H9 (cell line): Measurements from ENCODE around the gene SIX1. TPM values are rescaled to one million over a fixed set of nuclear protein-coding genes. Genes with fewer than 3 reads are reported as not detected.

Experiments used
- DNase-seq: peaks from one replicate; pipeline ENCODE4 v3.0.0-alpha.2; 2017
- H2AFZ ChIP-seq: one replicate; pipeline ENCODE4 v1.6.1; 2013; ENCODE audit warnings: mild to moderate bottlenecking, low read length, control low read depth, moderate library complexity
- H2AK5ac ChIP-seq: 2 replicates; pipeline ENCODE4 v1.6.1; 2013; ENCODE audit warnings: low read length, control low read depth, mixed read lengths; ENCODE audit not compliant: insufficient read length
- H2BK120ac ChIP-seq: one replicate; pipeline ENCODE4 v1.6.1; 2013; ENCODE audit warnings: low read depth, mild to moderate bottlenecking, low read length, control low read depth, inconsistent platforms; ENCODE audit not compliant: poor library complexity, severe bottlenecking
- H2BK12ac ChIP-seq: 2 replicates; pipeline ENCODE4 v1.6.1; 2013; ENCODE audit warnings: low read length, control low read depth, mixed read lengths, low read depth; ENCODE audit not compliant: insufficient read length
- H2BK15ac ChIP-seq: 2 replicates; pipeline ENCODE4 v1.6.1; 2013; ENCODE audit warnings: low read depth, low read length, control low read depth
- H2BK20ac ChIP-seq: one replicate; pipeline ENCODE4 v1.6.1; 2013; ENCODE audit warnings: low read depth, mild to moderate bottlenecking, low read length, control low read depth, inconsistent platforms; ENCODE audit not compliant: poor library complexity, severe bottlenecking
- H2BK5ac ChIP-seq: 2 replicates; pipeline ENCODE4 v1.6.1; 2013; ENCODE audit warnings: low read length, control low read depth, mixed read lengths; ENCODE audit not compliant: insufficient read length
- H3K14ac ChIP-seq: 2 replicates; pipeline ENCODE4 v1.6.1; 2013; ENCODE audit warnings: low read length, control low read depth; ENCODE audit not compliant: insufficient read depth
- H3K18ac ChIP-seq: 2 replicates; pipeline ENCODE4 v1.6.1; 2013; ENCODE audit warnings: low read depth, mild to moderate bottlenecking, mixed read lengths, low read length, control low read depth; ENCODE audit not compliant: insufficient read length
- H3K23ac ChIP-seq: 2 replicates; pipeline ENCODE4 v1.6.1; 2013; ENCODE audit warnings: low read length, control low read depth, mixed read lengths, low read depth; ENCODE audit not compliant: insufficient read length
- H3K23me2 ChIP-seq: 2 replicates; pipeline ENCODE4 v1.6.1; 2013; ENCODE audit warnings: low read depth, mild to moderate bottlenecking, mixed read lengths, low read length, control low read depth; ENCODE audit not compliant: insufficient read length, poor library complexity, severe bottlenecking
- H3K27ac ChIP-seq: 2 replicates; pipeline ENCODE4 v1.5.1; 2013; ENCODE audit warnings: low read length, control low read depth, mixed read lengths, low read depth; ENCODE audit not compliant: insufficient read length
- H3K27me3 ChIP-seq: 2 replicates; pipeline ENCODE4 v1.6.1; 2013; ENCODE audit warnings: low read length, control low read depth, inconsistent platforms; ENCODE audit not compliant: insufficient read depth
- H3K4ac ChIP-seq: 2 replicates; pipeline ENCODE4 v1.6.1; 2013; ENCODE audit warnings: low read depth, mild to moderate bottlenecking, control low read depth, inconsistent platforms, low read length, moderate library complexity
- H3K4me1 ChIP-seq: 2 replicates; pipeline ENCODE4 v1.6.1; 2013; ENCODE audit warnings: low read length, control low read depth, inconsistent platforms; ENCODE audit not compliant: insufficient read depth
- H3K4me2 ChIP-seq: 2 replicates; pipeline ENCODE4 v1.6.1; 2013; ENCODE audit warnings: low read length, control low read depth, mixed read lengths; ENCODE audit not compliant: insufficient read length, insufficient read depth
- H3K56ac ChIP-seq: 2 replicates; pipeline ENCODE4 v1.6.1; 2013; ENCODE audit warnings: low read depth, mild to moderate bottlenecking, mixed read lengths, low read length, control low read depth; ENCODE audit not compliant: insufficient read length
- H3K79me1 ChIP-seq: 2 replicates; pipeline ENCODE4 v1.6.1; 2013; ENCODE audit warnings: low read depth, mild to moderate bottlenecking, moderate library complexity, low read length, control low read depth, inconsistent platforms; ENCODE audit not compliant: insufficient read depth, poor library complexity, severe bottlenecking
- H3K79me2 ChIP-seq: 2 replicates; pipeline ENCODE4 v1.6.1; 2013; ENCODE audit warnings: low read length, control low read depth, inconsistent platforms; ENCODE audit not compliant: insufficient read depth
- H3K9ac ChIP-seq: 2 replicates; pipeline ENCODE4 v1.6.1; 2013; ENCODE audit warnings: low read length, control low read depth, mixed read lengths; ENCODE audit not compliant: insufficient read length; ENCODE audit errors: extremely low read depth
- H3K9me3 ChIP-seq: one replicate; pipeline ENCODE4 v1.6.1; 2013; ENCODE audit warnings: low read depth, low read length, inconsistent platforms; ENCODE audit not compliant: control insufficient read depth
- H3T11ph ChIP-seq: one replicate; pipeline ENCODE4 v1.6.1; 2013; ENCODE audit warnings: mild to moderate bottlenecking, low read length, control low read depth, inconsistent platforms
- H4K20me1 ChIP-seq: one replicate; pipeline ENCODE4 v1.6.1; 2013; ENCODE audit not compliant: control insufficient read depth, insufficient read length, insufficient read depth
- H4K5ac ChIP-seq: 2 replicates; pipeline ENCODE4 v1.6.1; 2013; ENCODE audit warnings: low read depth, mild to moderate bottlenecking, mixed read lengths, low read length, control low read depth; ENCODE audit not compliant: insufficient read length
- H4K8ac ChIP-seq: replicated peaks from 2 replicates; pipeline ENCODE4 v1.6.1; 2013; ENCODE audit warnings: low read length, control low read depth, mixed read lengths, low read depth; ENCODE audit not compliant: insufficient read length
- H4K91ac ChIP-seq: 2 replicates; pipeline ENCODE4 v1.6.1; 2013; ENCODE audit warnings: low read depth, mild to moderate bottlenecking, moderate library complexity, mixed read lengths, low read length, control low read depth; ENCODE audit not compliant: insufficient read length
- H3K27ac Mint-ChIP-seq, 3 experiments: 2 replicates in 2 of 3; 3 replicates in 1 of 3; pipeline ENCODE4 v1.8.0; 2020 to 2021; ENCODE audit warnings: mixed read lengths in 3 of 3, mild to moderate bottlenecking in 1 of 3, moderate library complexity in 1 of 3
- H3K27me3 Mint-ChIP-seq: 2 replicates; pipeline ENCODE4 v1.8.0; 2021; ENCODE audit warnings: low read depth, mild to moderate bottlenecking, moderate library complexity, mixed read lengths
- H3K36me3 Mint-ChIP-seq, 3 experiments: 2 replicates in 2 of 3; 3 replicates in 1 of 3; pipeline ENCODE4 v1.8.0; 2020 to 2021; ENCODE audit warnings: low read depth in 3 of 3, mixed read lengths in 3 of 3; ENCODE audit not compliant: insufficient read depth in 1 of 3
- H3K4me1 Mint-ChIP-seq, 2 experiments: 2 replicates each; pipeline ENCODE4 v1.8.0; 2020; ENCODE audit warnings: mixed read lengths in 2 of 2
- H3K4me3 Mint-ChIP-seq, 2 experiments: 2 replicates in 1 of 2; 3 replicates in 1 of 2; pipeline ENCODE4 v1.8.0; 2020 to 2021; ENCODE audit warnings: mild to moderate bottlenecking in 2 of 2, mixed read lengths in 2 of 2, moderate library complexity in 1 of 2
- H3K9me3 Mint-ChIP-seq, 2 experiments: 2 replicates in 1 of 2; 3 replicates in 1 of 2; pipeline ENCODE4 v1.8.0; 2020; ENCODE audit warnings: mild to moderate bottlenecking in 2 of 2, mixed read lengths in 2 of 2, moderate library complexity in 1 of 2
- CTCF ChIP-seq: fragments of 200-600 bp; sonication (generic); conservative IDR thresholded peaks from 3 replicates; pipeline ENCODE4 v1.8.0; 2021; ENCODE audit warnings: antibody characterized with exemption, mild to moderate bottlenecking
- total RNA-seq: library from RNA; stranded (reverse); gene quantifications from 2 replicates; pipeline ENCODE4 v1.2.1, GENCODE V29; 2021

SIX1 gene
- total RNA-seq, 1 experiment from 2014 or later, result 0.17 TPM

DNA sequence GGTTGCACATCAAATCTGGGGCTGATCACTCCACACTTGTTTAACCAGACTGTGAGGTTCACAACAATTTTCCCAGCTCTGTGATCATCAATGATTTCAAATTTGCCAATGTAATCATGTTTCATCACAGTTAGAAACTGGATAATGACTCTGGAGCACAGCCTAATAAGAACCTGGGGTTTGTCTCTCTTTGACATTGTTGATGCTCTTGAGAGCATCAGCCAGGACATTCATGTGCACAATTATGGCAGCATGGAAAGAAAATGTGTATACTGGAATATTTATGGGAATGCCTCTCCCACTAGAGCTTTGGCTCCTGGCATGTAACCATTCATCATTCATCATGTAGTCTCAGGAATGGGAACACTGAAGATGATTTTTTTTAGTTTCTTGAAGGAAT lies 47.0 kb downstream of the SIX1 start:
- H3K4me2 ChIP-seq, result no peak overlapping the region
- Mint-ChIP-seq H3K36me3 (peaks cover 0 to 4% (median 4%) of the 10 kb centered on the region in 3 experiments; a peak in 3 of 7 replicates), H3K4me3 (no peak overlapping the region), H3K27ac (no peak overlapping the region), H3K4me1 (peaks cover 8 to 10% of the 10 kb centered on the region in 2 experiments; a peak in 3 of 4 replicates), H3K9me3 (peaks cover 5 to 9% of the 10 kb centered on the region in 2 experiments), H3K27me3 (no peaks in the 10 kb centered on the region)
- H3K4ac ChIP-seq, result no peak overlapping the region
- no peak overlapping the region for H3K18ac ChIP-seq
- no peak overlapping the region for H4K91ac ChIP-seq
- no peak overlapping the region for H2BK12ac ChIP-seq
- no peaks in the 10 kb centered on the region for H3K23me2 ChIP-seq
- no peak overlapping the region for H2BK120ac ChIP-seq
- H3T11ph ChIP-seq, result no peak overlapping the region
- no peak overlapping the region for H3K14ac ChIP-seq
- no peaks in the 10 kb centered on the region; the same call in 1 of the 2 replicates for H3K4me1 ChIP-seq
- no peak overlapping the region for H3K56ac ChIP-seq
- no peak overlapping the region for H3K9ac ChIP-seq
- H4K5ac ChIP-seq, result no peak overlapping the region
- no peak for TF ChIP-seq CTCF
- no peaks in the 10 kb centered on the region for H3K79me2 ChIP-seq
- no peaks in the 10 kb centered on the region for H3K9me3 ChIP-seq
- H2BK20ac ChIP-seq, result no peak overlapping the region
- no peak overlapping the region for H4K8ac ChIP-seq
- no peaks in the 10 kb centered on the region for H3K27me3 ChIP-seq
- no peak overlapping the region for H2AK5ac ChIP-seq
- no peak overlapping the region for H2BK15ac ChIP-seq
- H2BK5ac ChIP-seq, result no peak overlapping the region
- DNase-seq, result no peak
- H3K27ac ChIP-seq, result no peak overlapping the region
- H4K20me1 ChIP-seq, result no peaks in the 10 kb centered on the region
- H3K79me1 ChIP-seq, result no peaks in the 10 kb centered on the region
- no peak overlapping the region for H3K23ac ChIP-seq
- H2AFZ ChIP-seq, result no peak overlapping the region
